GM19240 (cell line): Measurements from ENCODE around the gene NCKAP1.
"Not testable (repeated sequence)": the region's sequence is repeated elsewhere in the genome, so short reads cannot be mapped to it uniquely, and the experiment has no call there.

ENCODE experiments used
- DNase-seq: peaks from one replicate; pipeline ENCODE4 v3.0.0; 2011; ENCODE audit warnings: low spot score; ENCODE audit not compliant: insufficient read length

Gene NCKAP1

GRCh38 chr2:183000846-183001245, 37.4 kb downstream of the NCKAP1 start:
- no peak for DNase-seq

- no peak for DNase-seq
Observed at GRCh38 chr2:182999348-183000028, 38.8 kb downstream of the NCKAP1 start.

GRCh38 chr2:182994228-182994912, 43.9 kb downstream of the NCKAP1 start:
- DNase-seq: no peak

GRCh38 chr2:182982941-182983340, 55.3 kb downstream of the NCKAP1 start:
- DNase-seq: no peak

- not testable (repeated sequence) for DNase-seq
Observed at GRCh38 chr2:182981475-182981874, 56.8 kb downstream of the NCKAP1 start.

- no peak for DNase-seq
Observed at GRCh38 chr2:182980652-182981051, 57.6 kb downstream of the NCKAP1 start.

GRCh38 chr2:182980115-182980514, 58.1 kb downstream of the NCKAP1 start:
- DNase-seq: no peak

- no peak for DNase-seq
Observed at GRCh38 chr2:182977463-182977862, 60.8 kb downstream of the NCKAP1 start.

GRCh38 chr2:182973441-182974352, 64.6 kb downstream of the NCKAP1 start:
- DNase-seq: no peak

- DNase-seq: no peak
Observed at GRCh38 chr2:182972548-182972942, 65.7 kb downstream of the NCKAP1 start.

- no peak for DNase-seq
Observed at GRCh38 chr2:182971820-182972547, 66.3 kb downstream of the NCKAP1 start.

- no peak for DNase-seq
Observed at GRCh38 chr2:182970486-182970885, 67.8 kb downstream of the NCKAP1 start.

GRCh38 chr2:182968493-182968892, 69.8 kb downstream of the NCKAP1 start:
- DNase-seq: no peak

GRCh38 chr2:182966356-182966755, 71.9 kb downstream of the NCKAP1 start:
- not testable (repeated sequence) for DNase-seq

GRCh38 chr2:182962641-182963040, 75.6 kb downstream of the NCKAP1 start:
- no peak for DNase-seq

GRCh38 chr2:182960869-182961268, 77.4 kb downstream of the NCKAP1 start:
- DNase-seq: not testable (repeated sequence)

- no peak for DNase-seq
Observed at GRCh38 chr2:182954789-182955188, 83.5 kb downstream of the NCKAP1 start.

GRCh38 chr2:182952741-182953450, 85.4 kb downstream of the NCKAP1 start:
- no peak for DNase-seq

GRCh38 chr2:182951948-182952663, 86.2 kb downstream of the NCKAP1 start:
- peak; percentile 1 for DNase-seq

- no peak for DNase-seq
Observed at GRCh38 chr2:182950546-182950945, 87.7 kb downstream of the NCKAP1 start.
